HG02798 (cell line): ENCODE results near the gene PPARGC1A.

Source experiments
- ATAC-seq: cut with Tn5 transposase; IDR thresholded peaks from one replicate; pipeline ENCODE4 v1.9.1; 2021; ENCODE audit warnings: mild to moderate bottlenecking; ENCODE audit not compliant: unreplicated experiment, poor library complexity

PPARGC1A gene

GRCh38 chr4:23851464-23851863, 38.4 kb downstream of the PPARGC1A start:
- no peak for ATAC-seq

GRCh38 chr4:23847158-23847557, 42.7 kb downstream of the PPARGC1A start:
- no peak for ATAC-seq

- ATAC-seq = no peak
Measured at GRCh38 chr4:23844961-23845360, 44.9 kb downstream of the PPARGC1A start.

GRCh38 chr4:23839279-23839678, 50.6 kb downstream of the PPARGC1A start:
- ATAC-seq = no peak

GRCh38 chr4:23838607-23839006, 51.2 kb downstream of the PPARGC1A start:
- no peak for ATAC-seq

- no peak for ATAC-seq
Measured at GRCh38 chr4:23838131-23838530, 51.7 kb downstream of the PPARGC1A start.

- ATAC-seq = no peak
Measured at GRCh38 chr4:23837371-23837770, 52.5 kb downstream of the PPARGC1A start.

GRCh38 chr4:23835774-23836478, 53.9 kb downstream of the PPARGC1A start:
- no peak for ATAC-seq

GRCh38 chr4:23828779-23829178, 61.1 kb downstream of the PPARGC1A start:
- no peak for ATAC-seq

- ATAC-seq = no peak
Measured at GRCh38 chr4:23828020-23828715, 61.7 kb downstream of the PPARGC1A start.

- no peak for ATAC-seq
Measured at GRCh38 chr4:23822181-23822580, 67.7 kb downstream of the PPARGC1A start.

- ATAC-seq = no peak
Measured at GRCh38 chr4:23819041-23819511, 70.8 kb downstream of the PPARGC1A start.

- ATAC-seq = no peak
Measured at GRCh38 chr4:23818097-23818885, 71.6 kb downstream of the PPARGC1A start.

- ATAC-seq = no peak
Measured at GRCh38 chr4:23814996-23815660, 74.7 kb downstream of the PPARGC1A start.

GRCh38 chr4:23814587-23814986, 75.3 kb downstream of the PPARGC1A start:
- ATAC-seq = no peak

- no peak for ATAC-seq
Measured at GRCh38 chr4:23811161-23811560, 78.7 kb downstream of the PPARGC1A start.

- no peak for ATAC-seq
Measured at GRCh38 chr4:23805450-23805851, 84.4 kb downstream of the PPARGC1A start.

GRCh38 chr4:23789762-23790161, 100.1 kb downstream of the PPARGC1A start:
- no peak for ATAC-seq

- ATAC-seq = no peak
Measured at GRCh38 chr4:23788460-23788859, 101.4 kb downstream of the PPARGC1A start.

GRCh38 chr4:23788027-23788426, 101.8 kb downstream of the PPARGC1A start:
- ATAC-seq = no peak
